Gastroesophageal sphincter (tissue), 3 donors: Measurements from ENCODE around the gene RNF157.

Source experiments
- POLR2A ChIP-seq, 2 donors: fragments of 450-650 bp; IDR thresholded peaks; one replicate each; pipeline ENCODE4 v1.6.1; 2017; ENCODE audit warnings: antibody characterized with exemption in 2 of 2, mild to moderate bottlenecking in 2 of 2, moderate library complexity in 1 of 2
- POLR2AphosphoS5 ChIP-seq: sonication (generic); formaldehyde crosslinking; IDR thresholded peaks from one replicate; pipeline ENCODE4 v1.6.1; 2017; ENCODE audit warnings: antibody characterized with exemption
- TF ChIP-seq, protein P1 (sequence below), 4 experiments: fragments of 200-600 bp in 2 of 4; fragments of 450-650 bp in 2 of 4; sonication (generic) in 1 of 4; IDR thresholded peaks; one replicate each; pipeline ENCODE4 v1.5.1; 2017 to 2019; ENCODE audit warnings: antibody characterized with exemption in 4 of 4, mild to moderate bottlenecking in 2 of 4, moderate library complexity in 2 of 4

DNA sequence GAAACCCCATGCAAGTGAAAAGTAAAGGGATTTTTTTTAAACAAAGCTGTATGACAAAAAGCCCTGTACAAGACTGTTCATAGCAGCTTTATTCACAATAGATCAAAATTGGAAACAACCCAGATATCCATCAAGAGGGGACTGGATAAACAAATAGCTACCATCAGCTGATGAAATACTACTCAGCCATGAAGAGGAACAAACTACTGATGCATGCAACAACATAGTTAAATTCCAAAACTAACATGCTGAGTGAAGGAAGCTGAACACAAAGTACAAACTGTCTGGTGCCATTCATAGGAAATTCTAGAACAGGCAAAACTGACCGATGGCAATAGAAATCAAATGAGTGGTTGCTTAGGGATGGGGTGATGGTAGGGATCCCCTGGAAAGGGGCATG, 114.4 kb downstream of the RNF157 start:
- TF ChIP-seq, protein P1, sequence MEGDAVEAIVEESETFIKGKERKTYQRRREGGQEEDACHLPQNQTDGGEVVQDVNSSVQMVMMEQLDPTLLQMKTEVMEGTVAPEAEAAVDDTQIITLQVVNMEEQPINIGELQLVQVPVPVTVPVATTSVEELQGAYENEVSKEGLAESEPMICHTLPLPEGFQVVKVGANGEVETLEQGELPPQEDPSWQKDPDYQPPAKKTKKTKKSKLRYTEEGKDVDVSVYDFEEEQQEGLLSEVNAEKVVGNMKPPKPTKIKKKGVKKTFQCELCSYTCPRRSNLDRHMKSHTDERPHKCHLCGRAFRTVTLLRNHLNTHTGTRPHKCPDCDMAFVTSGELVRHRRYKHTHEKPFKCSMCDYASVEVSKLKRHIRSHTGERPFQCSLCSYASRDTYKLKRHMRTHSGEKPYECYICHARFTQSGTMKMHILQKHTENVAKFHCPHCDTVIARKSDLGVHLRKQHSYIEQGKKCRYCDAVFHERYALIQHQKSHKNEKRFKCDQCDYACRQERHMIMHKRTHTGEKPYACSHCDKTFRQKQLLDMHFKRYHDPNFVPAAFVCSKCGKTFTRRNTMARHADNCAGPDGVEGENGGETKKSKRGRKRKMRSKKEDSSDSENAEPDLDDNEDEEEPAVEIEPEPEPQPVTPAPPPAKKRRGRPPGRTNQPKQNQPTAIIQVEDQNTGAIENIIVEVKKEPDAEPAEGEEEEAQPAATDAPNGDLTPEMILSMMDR (IDR thresholded peaks at IDR 0.05): no peak
- TF ChIP-seq POLR2A (IDR thresholded peaks at IDR 0.05) (no peak), POLR2AphosphoS5 (no peak)
